WTC11 (cell line): ENCODE data around the gene KIF17.

Experiments used
- CREB1 ChIP-seq: sonication (generic); formaldehyde crosslinking; IDR thresholded peaks from 2 replicates; pipeline ENCODE4 v1.8.0; 2023; ENCODE audit warnings: mild to moderate bottlenecking, missing genetic modification reagents
- CTCF ChIP-seq: fragments of 200-600 bp; IDR thresholded peaks from 2 replicates; pipeline ENCODE4 v1.8.0; 2022; ENCODE audit warnings: antibody characterized with exemption
- JUN ChIP-seq: sonication (generic); formaldehyde crosslinking; IDR thresholded peaks from 2 replicates; pipeline ENCODE4 v1.8.0; 2023; ENCODE audit warnings: mild to moderate bottlenecking, missing genetic modification reagents
- ZNF138 ChIP-seq: sonication (generic); formaldehyde crosslinking; conservative IDR thresholded peaks from 2 replicates; pipeline ENCODE4 v1.8.1; 2022; ENCODE audit warnings: mild to moderate bottlenecking, moderate library complexity, missing genetic modification reagents
- ZNF512 ChIP-seq: sonication (generic); formaldehyde crosslinking; IDR thresholded peaks from 2 replicates; pipeline ENCODE4 v1.8.1; 2022; ENCODE audit warnings: missing genetic modification reagents, borderline replicate concordance
- TF ChIP-seq, protein P1 (sequence below): sonication (generic); formaldehyde crosslinking; IDR thresholded peaks from 2 replicates; pipeline ENCODE4 v1.8.0; 2022; ENCODE audit warnings: mild to moderate bottlenecking, missing genetic modification reagents

DNA sequence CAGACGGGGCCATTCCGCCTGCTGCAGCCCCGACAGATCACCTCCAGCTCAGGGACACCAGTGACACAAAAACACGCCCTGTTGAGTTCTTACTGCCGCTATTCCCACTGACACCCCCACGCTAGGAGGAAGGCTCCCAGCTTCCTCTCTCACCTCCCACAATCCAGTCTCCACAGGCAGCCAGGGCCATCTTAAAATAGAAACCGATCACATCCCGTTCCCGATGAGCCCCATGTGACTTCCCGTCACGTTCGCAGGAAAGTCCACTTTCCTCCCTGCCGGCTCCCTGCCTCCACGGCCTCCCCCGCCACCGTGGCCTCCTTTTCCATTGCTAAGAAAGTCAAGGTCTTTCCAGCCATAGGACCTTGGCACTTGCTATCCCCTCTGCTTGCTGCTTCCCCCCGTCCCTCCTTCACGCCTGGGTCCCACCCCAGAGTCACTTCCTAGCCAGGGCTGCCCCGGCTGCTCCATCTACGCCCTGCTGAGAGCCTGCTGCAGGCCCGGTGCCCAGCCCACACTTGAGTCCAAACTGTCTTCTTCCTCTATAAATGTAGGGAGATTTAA, 32.6 kb downstream of the KIF17 start:
- no peak for TF ChIP-seq CTCF
- TF ChIP-seq JUN (CRISPR knock-in tag) = no peak
- TF ChIP-seq, protein P1, sequence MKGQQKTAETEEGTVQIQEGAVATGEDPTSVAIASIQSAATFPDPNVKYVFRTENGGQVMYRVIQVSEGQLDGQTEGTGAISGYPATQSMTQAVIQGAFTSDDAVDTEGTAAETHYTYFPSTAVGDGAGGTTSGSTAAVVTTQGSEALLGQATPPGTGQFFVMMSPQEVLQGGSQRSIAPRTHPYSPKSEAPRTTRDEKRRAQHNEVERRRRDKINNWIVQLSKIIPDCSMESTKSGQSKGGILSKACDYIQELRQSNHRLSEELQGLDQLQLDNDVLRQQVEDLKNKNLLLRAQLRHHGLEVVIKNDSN = no peak
- no peak for TF ChIP-seq CREB1 (CRISPR knock-in tag)
- no peak for TF ChIP-seq ZNF512 (CRISPR knock-in tag)
- no peak for TF ChIP-seq ZNF138 (CRISPR knock-in tag)
